ENCODE measurements around the gene HMG20B.

Gene HMG20B

DNA sequence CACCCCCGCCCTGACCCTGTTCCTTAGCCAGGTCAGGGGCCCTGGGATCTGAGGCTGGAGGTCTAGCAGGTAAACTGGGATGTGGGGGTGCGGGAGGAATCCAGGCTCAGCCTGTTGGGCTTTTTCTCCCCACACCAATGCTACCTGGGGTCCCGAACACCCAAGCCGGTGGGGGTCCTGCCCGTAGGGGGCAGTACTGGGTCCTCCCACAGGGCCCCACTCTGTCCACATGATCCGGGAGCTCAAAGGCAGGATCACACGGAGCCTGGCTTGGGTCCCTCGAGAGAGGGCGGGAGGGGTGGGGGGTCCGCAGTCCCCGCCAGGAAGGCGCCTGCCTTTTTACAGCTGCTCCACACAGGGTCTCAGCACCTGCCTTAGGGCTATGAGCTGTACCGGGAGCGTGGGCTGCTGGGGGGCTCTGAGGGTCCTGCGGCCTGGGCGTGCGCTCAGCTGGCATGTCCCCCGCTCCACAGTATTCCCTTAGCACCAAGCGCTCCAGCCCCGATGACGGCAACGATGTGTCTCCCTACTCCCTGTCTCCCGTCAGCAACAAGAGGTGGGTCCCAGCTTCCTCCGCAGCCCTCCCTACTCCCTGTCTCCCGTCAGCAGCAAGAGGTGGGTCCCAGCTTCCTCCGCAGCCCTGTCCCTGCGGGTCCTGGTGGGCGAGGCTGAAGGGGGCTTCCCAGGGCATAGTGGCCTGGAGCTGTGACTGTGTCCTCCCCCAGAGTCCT, 46.1 kb upstream of the HMG20B start:
- no peak overlapping the region for H3K14ac ChIP-seq (ENCODE audit: low read length in 2 of 2)
- no peak overlapping the region for H4K91ac ChIP-seq (ENCODE audit: low read length)
- no peak overlapping the region for H2BK12ac ChIP-seq (ENCODE audit: low read length in 2 of 2)
- WGBS: 96% methylated on average over 28 of the region's 28 CpGs
- H3K4ac ChIP-seq (ENCODE audit: low read depth in 1 of 2, low read length in 2 of 2): no peak overlapping the region
- no peak overlapping the region for H3K9ac ChIP-seq (ENCODE audit: low read length)
- H3K79me1 ChIP-seq (replicated peaks; ENCODE audit: low read length, poor library complexity, severe bottlenecking): peaks cover 48% of the 10 kb centered on the region
- H3K4me1 ChIP-seq (ENCODE audit: control insufficient read depth, insufficient read depth, low read depth, low read length): peaks cover 8% of the 10 kb centered on the region
- no peak overlapping the region for H2BK5ac ChIP-seq (ENCODE audit: low read depth, low read length, poor library complexity, severe bottlenecking)
- H2BK120ac ChIP-seq (ENCODE audit: low read depth, low read length): no peak overlapping the region
- peaks cover 57 to 88% of the 10 kb centered on the region in 2 experiments for H3K36me3 ChIP-seq (ENCODE audit: control insufficient read depth in 1 of 2, insufficient read depth in 2 of 2, low read depth in 1 of 2, low read length in 2 of 2)
- H3K27ac ChIP-seq (ENCODE audit: low read length, poor library complexity, severe bottlenecking): no peak overlapping the region
- no peak overlapping the region for H2AFZ ChIP-seq (ENCODE audit: low read depth, low read length)
- no peak overlapping the region for H2AK5ac ChIP-seq (ENCODE audit: low read length, severe bottlenecking)
- no peaks in the 10 kb centered on the region for H3K9me3 ChIP-seq (ENCODE audit: control insufficient read depth, low read length)
- no peak overlapping the region for H2BK15ac ChIP-seq (ENCODE audit: low read depth, poor library complexity, severe bottlenecking)
- H3K4me2 ChIP-seq (ENCODE audit: low read length, poor library complexity, severe bottlenecking): no peak overlapping the region
- H3K18ac ChIP-seq (ENCODE audit: low read depth in 1 of 2, low read length in 2 of 2): no peak overlapping the region
- H3K27me3 ChIP-seq (ENCODE audit: control insufficient read depth in 1 of 2, insufficient read depth in 1 of 2, low read length in 2 of 2): no peaks in the 10 kb centered on the region
- no peak overlapping the region for H3K23ac ChIP-seq (ENCODE audit: low read length in 2 of 2)
- DNase-seq: no peak
- no peak overlapping the region for H4K8ac ChIP-seq (ENCODE audit: low read length)
- H3K4me3 ChIP-seq (ENCODE audit: insufficient read depth in 1 of 2, low read depth in 1 of 2, low read length in 2 of 2): no peak overlapping the region

DNA sequence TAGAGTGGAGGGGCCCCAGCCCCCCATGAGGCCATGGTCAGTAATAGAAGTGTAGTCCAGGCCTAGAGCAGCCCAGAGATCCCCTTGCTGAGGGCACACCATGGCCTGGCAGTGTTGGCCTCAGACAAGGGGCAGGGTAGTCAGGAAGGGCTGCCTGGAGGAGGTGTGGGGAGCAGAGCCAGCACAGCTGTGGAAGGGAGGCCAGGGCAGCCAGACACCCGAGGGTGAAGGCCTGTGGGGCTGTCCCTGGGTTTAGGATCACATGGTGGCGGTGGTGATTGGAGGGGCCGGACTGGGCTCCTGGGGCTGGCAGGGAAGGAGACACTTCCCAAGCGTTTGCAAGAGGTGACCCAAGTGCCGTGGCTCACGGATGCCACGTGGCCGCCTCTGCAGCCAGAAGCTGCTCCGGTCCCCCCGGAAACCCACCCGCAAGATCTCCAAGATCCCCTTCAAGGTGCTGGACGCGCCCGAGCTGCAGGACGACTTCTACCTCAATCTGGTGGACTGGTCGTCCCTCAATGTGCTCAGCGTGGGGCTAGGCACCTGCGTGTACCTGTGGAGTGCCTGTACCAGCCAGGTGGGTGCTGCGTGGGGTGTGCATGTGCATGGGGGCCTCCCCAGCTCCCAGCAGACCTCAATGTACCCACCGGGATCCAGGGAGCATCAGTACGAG, 45.4 kb upstream of the HMG20B start:
- H2AK5ac ChIP-seq (ENCODE audit: low read length, severe bottlenecking): no peak overlapping the region
- H3K79me1 ChIP-seq (replicated peaks; ENCODE audit: low read length, poor library complexity, severe bottlenecking): peaks cover 46% of the 10 kb centered on the region
- H3K4me3 ChIP-seq (ENCODE audit: insufficient read depth in 1 of 2, low read depth in 1 of 2, low read length in 2 of 2): no peak overlapping the region
- H2BK5ac ChIP-seq (ENCODE audit: low read depth, low read length, poor library complexity, severe bottlenecking): no peak overlapping the region
- no peak overlapping the region for H3K4ac ChIP-seq (ENCODE audit: low read depth in 1 of 2, low read length in 2 of 2)
- no peak for DNase-seq
- H3K14ac ChIP-seq (ENCODE audit: low read length in 2 of 2): no peak overlapping the region
- no peaks in the 10 kb centered on the region for H3K27me3 ChIP-seq (ENCODE audit: control insufficient read depth in 1 of 2, insufficient read depth in 1 of 2, low read length in 2 of 2)
- H3K36me3 ChIP-seq (ENCODE audit: control insufficient read depth in 1 of 2, insufficient read depth in 2 of 2, low read depth in 1 of 2, low read length in 2 of 2): peaks cover 64 to 88% of the 10 kb centered on the region in 2 experiments
- 99% methylated on average over 21 of the region's 21 CpGs for WGBS
- no peak overlapping the region for H3K9ac ChIP-seq (ENCODE audit: low read length)
- no peak overlapping the region for H3K4me2 ChIP-seq (ENCODE audit: low read length, poor library complexity, severe bottlenecking)
- H2BK15ac ChIP-seq (ENCODE audit: low read depth, poor library complexity, severe bottlenecking): no peak overlapping the region
- H4K8ac ChIP-seq (ENCODE audit: low read length): no peak overlapping the region
- H4K91ac ChIP-seq (ENCODE audit: low read length): no peak overlapping the region
- H2AFZ ChIP-seq (ENCODE audit: low read depth, low read length): no peak overlapping the region
- H3K23ac ChIP-seq (ENCODE audit: low read length in 2 of 2): no peak overlapping the region
- H3K9me3 ChIP-seq (ENCODE audit: control insufficient read depth, low read length): no peaks in the 10 kb centered on the region
- H2BK120ac ChIP-seq (ENCODE audit: low read depth, low read length): no peak overlapping the region
- no peak overlapping the region for H3K27ac ChIP-seq (ENCODE audit: low read length, poor library complexity, severe bottlenecking)
- H3K4me1 ChIP-seq (ENCODE audit: control insufficient read depth, insufficient read depth, low read depth, low read length): peaks cover 8% of the 10 kb centered on the region
- H2BK12ac ChIP-seq (ENCODE audit: low read length in 2 of 2): no peak overlapping the region
- no peak overlapping the region for H3K18ac ChIP-seq (ENCODE audit: low read depth in 1 of 2, low read length in 2 of 2)

DNA sequence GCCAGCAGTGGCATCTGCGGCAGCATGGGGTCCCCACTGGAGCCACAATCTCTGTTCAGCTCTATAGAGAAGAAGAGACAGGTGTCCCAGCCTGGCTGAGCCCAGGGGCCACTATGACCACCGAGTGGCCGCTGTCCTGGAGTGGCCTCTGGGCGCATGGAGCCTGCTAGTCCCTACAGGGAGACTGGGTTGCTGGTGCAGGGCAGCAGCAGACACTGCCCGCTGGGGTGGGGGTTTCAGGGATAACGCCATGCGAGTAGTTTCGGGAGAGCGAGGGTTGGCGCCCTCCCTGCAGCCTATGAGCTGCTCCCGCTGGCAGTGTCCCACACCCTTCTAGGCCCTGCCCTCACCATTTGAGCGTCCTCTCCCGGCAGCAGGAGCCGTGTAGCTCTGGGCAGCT, 44.7 kb upstream of the HMG20B start:
- H3K23ac ChIP-seq (ENCODE audit: low read length in 2 of 2): no peak overlapping the region
- H4K8ac ChIP-seq (ENCODE audit: low read length): no peak overlapping the region
- no peak overlapping the region for H3K27ac ChIP-seq (ENCODE audit: low read length, poor library complexity, severe bottlenecking)
- no peak overlapping the region for H3K14ac ChIP-seq (ENCODE audit: low read length in 2 of 2)
- H2AK5ac ChIP-seq (ENCODE audit: low read length, severe bottlenecking): no peak overlapping the region
- H3K4me2 ChIP-seq (ENCODE audit: low read length, poor library complexity, severe bottlenecking): no peak overlapping the region
- H3K79me1 ChIP-seq (replicated peaks; ENCODE audit: low read length, poor library complexity, severe bottlenecking): peaks cover 42% of the 10 kb centered on the region
- H2BK5ac ChIP-seq (ENCODE audit: low read depth, low read length, poor library complexity, severe bottlenecking): no peak overlapping the region
- H3K9ac ChIP-seq (ENCODE audit: low read length): no peak overlapping the region
- 98% methylated on average over 14 of the region's 14 CpGs for WGBS
- peaks cover 70 to 88% of the 10 kb centered on the region in 2 experiments for H3K36me3 ChIP-seq (ENCODE audit: control insufficient read depth in 1 of 2, insufficient read depth in 2 of 2, low read depth in 1 of 2, low read length in 2 of 2)
- DNase-seq: no peak
- H4K91ac ChIP-seq (ENCODE audit: low read length): no peak overlapping the region
- no peak overlapping the region for H3K18ac ChIP-seq (ENCODE audit: low read depth in 1 of 2, low read length in 2 of 2)
- H3K9me3 ChIP-seq (ENCODE audit: control insufficient read depth, low read length): no peaks in the 10 kb centered on the region
- peaks cover 8% of the 10 kb centered on the region for H3K4me1 ChIP-seq (ENCODE audit: control insufficient read depth, insufficient read depth, low read depth, low read length)
- no peak overlapping the region for H2BK15ac ChIP-seq (ENCODE audit: low read depth, poor library complexity, severe bottlenecking)
- H3K4me3 ChIP-seq (ENCODE audit: insufficient read depth in 1 of 2, low read depth in 1 of 2, low read length in 2 of 2): no peak overlapping the region
- H2BK120ac ChIP-seq (ENCODE audit: low read depth, low read length): no peak overlapping the region
- no peak overlapping the region for H3K4ac ChIP-seq (ENCODE audit: low read depth in 1 of 2, low read length in 2 of 2)
- no peak overlapping the region for H2AFZ ChIP-seq (ENCODE audit: low read depth, low read length)
- no peak overlapping the region for H2BK12ac ChIP-seq (ENCODE audit: low read length in 2 of 2)
- no peaks in the 10 kb centered on the region for H3K27me3 ChIP-seq (ENCODE audit: control insufficient read depth in 1 of 2, insufficient read depth in 1 of 2, low read length in 2 of 2)

GRCh38 chr19:3528539-3529211, 44.1 kb upstream of the HMG20B start:
- H4K91ac ChIP-seq (ENCODE audit: low read length): no peak overlapping the region
- H3K27ac ChIP-seq (ENCODE audit: low read length, poor library complexity, severe bottlenecking): no peak overlapping the region
- H2AK5ac ChIP-seq (ENCODE audit: low read length, severe bottlenecking): no peak overlapping the region
- no peak overlapping the region for H3K4me3 ChIP-seq (ENCODE audit: insufficient read depth in 1 of 2, low read depth in 1 of 2, low read length in 2 of 2)
- no peak overlapping the region for H3K14ac ChIP-seq (ENCODE audit: low read length in 2 of 2)
- no peak overlapping the region for H2BK15ac ChIP-seq (ENCODE audit: low read depth, poor library complexity, severe bottlenecking)
- no peak overlapping the region for H2BK120ac ChIP-seq (ENCODE audit: low read depth, low read length)
- H2BK12ac ChIP-seq (ENCODE audit: low read length in 2 of 2): no peak overlapping the region
- peaks cover 71 to 88% of the 10 kb centered on the region in 2 experiments for H3K36me3 ChIP-seq (ENCODE audit: control insufficient read depth in 1 of 2, insufficient read depth in 2 of 2, low read depth in 1 of 2, low read length in 2 of 2)
- no peak overlapping the region for H3K4ac ChIP-seq (ENCODE audit: low read depth in 1 of 2, low read length in 2 of 2)
- H3K79me1 ChIP-seq (replicated peaks; ENCODE audit: low read length, poor library complexity, severe bottlenecking): peaks cover 41% of the 10 kb centered on the region
- H2BK5ac ChIP-seq (ENCODE audit: low read depth, low read length, poor library complexity, severe bottlenecking): no peak overlapping the region
- H3K23ac ChIP-seq (ENCODE audit: low read length in 2 of 2): no peak overlapping the region
- no peak overlapping the region for H3K4me2 ChIP-seq (ENCODE audit: low read length, poor library complexity, severe bottlenecking)
- no peak overlapping the region for H3K9ac ChIP-seq (ENCODE audit: low read length)
- no peak overlapping the region for H2AFZ ChIP-seq (ENCODE audit: low read depth, low read length)
- no peak overlapping the region for H4K8ac ChIP-seq (ENCODE audit: low read length)
- DNase-seq: no peak
- H3K4me1 ChIP-seq (ENCODE audit: control insufficient read depth, insufficient read depth, low read depth, low read length): peaks cover 8% of the 10 kb centered on the region
- no peaks in the 10 kb centered on the region for H3K27me3 ChIP-seq (ENCODE audit: control insufficient read depth in 1 of 2, insufficient read depth in 1 of 2, low read length in 2 of 2)
- no peaks in the 10 kb centered on the region for H3K9me3 ChIP-seq (ENCODE audit: control insufficient read depth, low read length)
- WGBS: 97% methylated on average over 20 of the region's 20 CpGs
- H3K18ac ChIP-seq (ENCODE audit: low read depth in 1 of 2, low read length in 2 of 2): no peak overlapping the region

All from mesenchymal stem cell (in vitro differentiated cells and primary cell).